HepG2 (cell line): ENCODE measurements around the gene PCDHGA1. TPM values are rescaled to one million over a fixed set of nuclear protein-coding genes. Genes with fewer than 3 reads are reported as not detected.
A peak's percentile ranks its signal among the peaks of the same experiment; 100 is the strongest.
"Not testable (repeated sequence)": the region's sequence is repeated elsewhere in the genome, so short reads cannot be mapped to it uniquely, and the experiment has no call there.

Experiments used
- ATAC-seq: fragments of 200-7000 bp; cut with Tn5 transposase; 3 replicates; pipeline ENCODE4 v1.9.1; 2020; ENCODE audit warnings: mild to moderate bottlenecking, moderate library complexity
- BruUV-seq: library from RNA; stranded (reverse); fragments of 400-500 nt; replicated peaks from 2 replicates; lab custom pipeline; 2021; lab: Mats Ljungman, UMichigan
- CTCF ChIA-PET: fragments of 300-600 bp; formaldehyde crosslinking; extraction: SDS; loops from one replicate; lab custom pipeline; 2021; ENCODE audit warnings: low total read pairs, inconsistent platforms, low intra/inter-chr PET ratio; lab: Yijun Ruan, JAX
- POLR2A ChIA-PET: fragments of 350-600 bp; sonication (Branson Sonifier 250); formaldehyde crosslinking; loops from one replicate; lab custom pipeline; 2020; ENCODE audit warnings: antibody characterized with exemption, inconsistent platforms; lab: Yijun Ruan, JAX
- DNase-seq: peaks from one replicate; pipeline ENCODE4 v3.0.0-alpha.2; 2015; ENCODE audit warnings: low spot score
- FAIRE-seq: peaks from 3 replicates; lab custom pipeline; 2011; peaks lifted over from hg19 to GRCh38; lab: Jason Lieb, UNC
- H2AFZ ChIP-seq: one replicate; pipeline ENCODE4 v1.6.1; 2011; ENCODE audit warnings: low read length, inconsistent platforms
- H3K27ac ChIP-seq: fragments of 300-600 bp; 3 replicates; pipeline ENCODE4 v1.8.0; 2011; ENCODE audit warnings: mixed run types, mild to moderate bottlenecking, mixed read lengths, low read length, inconsistent platforms; ENCODE audit not compliant: insufficient read depth; ENCODE audit errors: extremely low read length
- H3K27me3 ChIP-seq, 2 experiments: fragments of 200-600 bp in 1 of 2; 2 replicates in 1 of 2; 3 replicates in 1 of 2; pipeline versions ENCODE4 v1.6.0 to v1.8.0; 2011; ENCODE audit warnings: low read length in 2 of 2, mild to moderate bottlenecking in 2 of 2, moderate library complexity in 2 of 2, inconsistent platforms in 1 of 2; ENCODE audit not compliant: insufficient read depth in 2 of 2, control insufficient read depth in 1 of 2
- H3K36me3 ChIP-seq, 2 experiments: fragments of 200-600 bp in 1 of 2; replicated peaks in 1 of 2; 2 replicates in 1 of 2; 3 replicates in 1 of 2; pipeline versions ENCODE4 v1.5.1 to v1.8.0; 2011; ENCODE audit warnings: low read length in 2 of 2, inconsistent platforms in 1 of 2; ENCODE audit not compliant: insufficient read depth in 2 of 2, control insufficient read depth in 1 of 2
- H3K4me1 ChIP-seq: 2 replicates; pipeline ENCODE4 v1.5.1; 2012; ENCODE audit warnings: low read length, inconsistent platforms; ENCODE audit not compliant: insufficient read depth
- H3K4me2 ChIP-seq: 2 replicates; pipeline ENCODE4 v1.6.0; 2011; ENCODE audit warnings: low read depth, low read length, inconsistent platforms
- H3K4me3 ChIP-seq, 3 experiments: fragments of 200-600 bp in 1 of 3; sonication (generic), shearing (Covaris generic) in 1 of 3; replicated peaks in 1 of 3; 2 replicates each; pipeline ENCODE4 v1.5.1; 2011 to 2016; ENCODE audit warnings: low read length in 3 of 3, inconsistent platforms in 2 of 3, low read depth in 2 of 3, mild to moderate bottlenecking in 2 of 3, control low read depth in 1 of 3, mixed read lengths in 1 of 3; ENCODE audit not compliant: insufficient read depth in 1 of 3
- H3K79me2 ChIP-seq: one replicate; pipeline ENCODE4 v1.6.1; 2011; ENCODE audit warnings: low read length, inconsistent platforms; ENCODE audit not compliant: insufficient read depth
- H3K9ac ChIP-seq: 2 replicates; pipeline ENCODE4 v1.6.0; 2011; ENCODE audit warnings: mild to moderate bottlenecking, low read depth, low read length, inconsistent platforms; ENCODE audit not compliant: insufficient read depth
- H3K9me3 ChIP-seq: 2 replicates; pipeline ENCODE4 v1.5.1; 2012; ENCODE audit warnings: mild to moderate bottlenecking, low read length
- H4K20me1 ChIP-seq: 2 replicates; pipeline ENCODE4 v1.6.0; 2011; ENCODE audit warnings: inconsistent platforms, mild to moderate bottlenecking, low read length, moderate library complexity; ENCODE audit not compliant: insufficient read depth
- CTCF ChIP-seq: sonication (generic); formaldehyde crosslinking; IDR thresholded peaks from 2 replicates; pipeline ENCODE4 v1.5.0; 2020; ENCODE audit warnings: mild to moderate bottlenecking, missing genetic modification reagents, moderate library complexity
- KDM2A ChIP-seq: sonication (generic); formaldehyde crosslinking; IDR thresholded peaks from 2 replicates; pipeline ENCODE4 v1.4.0; 2020; ENCODE audit warnings: low read depth, missing genetic modification reagents, borderline replicate concordance
- PHF8 ChIP-seq: sonication (generic); formaldehyde crosslinking; IDR thresholded peaks from 2 replicates; pipeline ENCODE4 v1.5.0; 2020; ENCODE audit warnings: missing genetic modification reagents
- RAD21 ChIP-seq: fragments of 450-650 bp; formaldehyde crosslinking; IDR thresholded peaks from 2 replicates; pipeline ENCODE4 v1.5.0; 2020; ENCODE audit warnings: mild to moderate bottlenecking
- STAG1 ChIP-seq: sonication (generic); formaldehyde crosslinking; IDR thresholded peaks from 2 replicates; pipeline ENCODE4 v1.4.0; 2020; ENCODE audit warnings: missing genetic modification reagents
- ZNF687 ChIP-seq: sonication (generic); formaldehyde crosslinking; IDR thresholded peaks from 2 replicates; pipeline ENCODE4 v1.5.1; 2020; ENCODE audit warnings: mild to moderate bottlenecking, missing genetic modification reagents, moderate library complexity
- ZNF800 ChIP-seq: sonication (generic); formaldehyde crosslinking; IDR thresholded peaks from 2 replicates; pipeline ENCODE4 v1.4.0; 2020; ENCODE audit warnings: missing genetic modification reagents
- WGBS: methylation state at CpG from one replicate; pipeline ENCODE4 v1.1.6; 2017; ENCODE audit warnings: low lambda C conversion rate; 5-methylcytosine and 5-hydroxymethylcytosine counted together
- in situ Hi-C: cut with HindIII; loops from 2 replicates; pipeline ENCODE4 v1.10.0; 2017; ENCODE audit warnings: low pct_unique_long_range_greater_than_20kb; ENCODE audit not compliant: extremely low pct_ligation_motif_present
- intact Hi-C: fragments of 100-400 bp; cut with micrococcal nuclease; formaldehyde crosslinking; loops from one replicate; pipeline ENCODE4 v1.10.0; 2022; ENCODE audit not compliant: unreplicated experiment
- polyA plus RNA-seq, 8 experiments: library from polyadenylated mRNA; depleted of rRNA in 3 of 8; stranded (reverse) in 7 of 8; unstranded in 1 of 8; fragments of >200 nt; fragmentation: Illumina TruSeq in 4 of 8; extraction: Trizol in 4 of 8; gene quantifications; 2 replicates each; pipeline versions ENCODE4 v1.2.1 to v1.2.3, GENCODE V29; 2011 to 2016; ENCODE audit warnings: low read depth in 4 of 8, missing spikeins in 1 of 8, mixed read lengths in 1 of 8; ENCODE audit not compliant: insufficient read depth in 1 of 8
- total RNA-seq, 5 experiments: library from RNA; depleted of rRNA; stranded (reverse); fragments of >200 nt; fragmentation: Illumina TruSeq; extraction: Trizol; gene quantifications; 2 replicates each; pipeline ENCODE4 v1.2.3, GENCODE V29; 2016; ENCODE audit warnings: low read depth in 1 of 5

Gene PCDHGA1
- total and polyA plus RNA-seq, 2 of the 13 experiments (the other 11 are each of a cell fraction or from before 2014, with no cell fraction given): 0.31 to 0.40 TPM

GRCh38 chr5:141387557-141388311 is 57.4 kb downstream of the PCDHGA1 start, which contains the start of gene PCDHGB4:
TSS of gene PCDHGB4 (plus strand) at chr5:141387698. CDS start at chr5:141387885, 187 bp downstream.
- H3K36me3 ChIP-seq, H3K4me1 ChIP-seq, H3K9ac ChIP-seq, intact Hi-C loops, H3K79me2 ChIP-seq, in situ Hi-C loops, H4K20me1 ChIP-seq, H3K27ac ChIP-seq, H2AFZ ChIP-seq, H3K27me3 ChIP-seq: not testable (repeated sequence)
- peaks cover 18% of the 10 kb centered on the region for H3K9me3 ChIP-seq
- CTCF ChIA-PET: interaction anchor here (0.6 to 1.5 kb wide), 3 partner anchors 137 to 177 kb away, joined by 3 to 8 read pairs (median 3); no protein-coding TSS in a partner anchor
- peak; percentile 16 for DNase-seq
- peak within 1 kb of the TSS; percentile 51 for H3K4me2 ChIP-seq
- POLR2A ChIA-PET: interaction anchor here (1.2 kb wide), 1 partner anchor 67 kb away, joined by 3 read pairs; the partner anchor contains the start of gene TAF7
- H3K4me3 ChIP-seq: peak within 1 kb of the TSS in 2 of 3 experiments; percentile 39 to 50; a peak in 4 of 6 replicates
- TSS peak; percentile 47 for BruUV-seq
- 46% methylated on average over 18 of the region's 40 CpGs for WGBS
- FAIRE-seq: peak; percentile 44
- TF ChIP-seq CTCF (CRISPR knock-in tag) (peak; percentile 66), KDM2A (CRISPR knock-in tag) (peak; percentile 31; the same call in 1 of the 2 replicates), ZNF800 (CRISPR knock-in tag) (peak; percentile 46; the same call in 1 of the 2 replicates), ZNF687 (CRISPR knock-in tag) (peak; percentile 3; the same call in 1 of the 2 replicates), RAD21 (CRISPR knock-in tag) (peak; percentile 59), STAG1 (CRISPR knock-in tag) (peak; percentile 64), PHF8 (CRISPR knock-in tag) (0 out of 2 replicates have a peak, but pooled peaks have one; percentile 19)
- peak; percentile 96 for ATAC-seq
